Measurements from ENCODE around the gene GLIS1. TPM values are rescaled to one million over a fixed set of nuclear protein-coding genes. Genes with fewer than 3 reads are reported as not detected.

The GLIS1 gene
- total and polyA plus RNA-seq, 5 donors from 2014 or later: not detected

DNA sequence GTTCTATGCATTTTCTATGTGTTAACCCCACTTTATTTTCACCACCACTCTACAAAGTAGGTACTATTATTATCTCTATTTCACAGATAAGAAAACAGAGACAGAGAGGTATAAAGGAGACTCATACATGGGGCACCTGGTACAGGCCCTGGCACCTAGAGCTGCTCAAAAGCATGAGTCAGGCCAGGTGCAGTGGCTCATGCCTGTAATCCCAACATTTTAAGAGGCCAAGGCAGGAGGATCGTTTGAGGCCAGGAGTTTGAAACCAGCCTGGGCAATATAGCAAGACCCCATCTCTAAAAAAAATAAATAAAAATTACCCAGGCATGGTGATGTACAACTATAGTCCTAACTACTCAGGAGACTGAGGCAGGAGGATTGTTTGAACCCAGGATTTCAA, 35.8 kb downstream of the GLIS1 start:
- Histone ChIP-seq H3K27ac (ENCODE audit: insufficient read depth, low read length, poor library complexity, severe bottlenecking) (no peak overlapping the region), H3K36me3 (ENCODE audit: control insufficient read depth, insufficient read depth, low read length) (no peaks in the 10 kb centered on the region), H3K9me3 (ENCODE audit: control insufficient read depth in 2 of 2, low read length in 2 of 2) (no peaks in the 10 kb centered on the region), H3K4me3 (ENCODE audit: low read depth, low read length) (no peak overlapping the region), H3K4me1 (ENCODE audit: control insufficient read depth, insufficient read depth, low read length, poor library complexity, severe bottlenecking) (no peaks in the 10 kb centered on the region), H3K27me3 (ENCODE audit: control insufficient read depth, insufficient read depth, low read length) (no peaks in the 10 kb centered on the region)
- Mint-ChIP-seq H3K4me1 (no peaks in the 10 kb centered on the region), H3K36me3 (no peaks in the 10 kb centered on the region), H3K27ac (no peak overlapping the region), H3K9me3 (peaks cover 0 to 1% (median 0%) of the 10 kb centered on the region in 7 donors), H3K27me3 (peaks cover 14% of the 10 kb centered on the region), H3K4me3 (no peak overlapping the region)
- no peak for ATAC-seq (ENCODE audit: low read depth in 2 of 2)
- DNase-seq: no peak

DNA sequence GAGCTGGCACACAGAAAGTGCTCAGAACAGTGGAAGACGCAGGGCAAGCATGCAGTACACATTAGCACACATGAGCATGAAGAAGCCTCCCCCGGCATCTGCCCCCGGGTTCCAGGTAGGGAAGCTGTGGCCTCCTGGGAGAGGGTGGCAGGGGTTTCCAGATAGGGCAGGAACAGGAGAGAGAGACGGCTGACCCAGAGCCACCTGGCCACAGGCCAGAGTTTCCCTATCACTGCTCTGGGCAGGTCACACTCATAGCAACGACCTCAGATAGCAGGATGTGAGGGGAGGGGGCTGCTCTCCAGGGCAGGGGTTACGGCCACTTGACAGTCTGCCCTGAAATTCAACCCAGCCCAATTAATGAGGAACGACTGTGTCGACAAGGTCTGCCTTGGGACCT, 36.6 kb downstream of the GLIS1 start:
- Mint-ChIP-seq H3K4me3 (no peak overlapping the region), H3K27ac (no peak overlapping the region), H3K9me3 (peaks cover 0 to 1% (median 0%) of the 10 kb centered on the region in 7 donors), H3K36me3 (no peaks in the 10 kb centered on the region), H3K27me3 (peaks cover 14% of the 10 kb centered on the region), H3K4me1 (no peaks in the 10 kb centered on the region)
- H3K4me3 ChIP-seq (ENCODE audit: low read depth, low read length): no peak overlapping the region
- no peaks in the 10 kb centered on the region for H3K27me3 ChIP-seq (ENCODE audit: control insufficient read depth, insufficient read depth, low read length)
- no peaks in the 10 kb centered on the region for H3K9me3 ChIP-seq (ENCODE audit: control insufficient read depth in 2 of 2, low read length in 2 of 2)
- no peak overlapping the region for H3K27ac ChIP-seq (ENCODE audit: insufficient read depth, low read length, poor library complexity, severe bottlenecking)
- no peaks in the 10 kb centered on the region for H3K4me1 ChIP-seq (ENCODE audit: control insufficient read depth, insufficient read depth, low read length, poor library complexity, severe bottlenecking)
- no peak for ATAC-seq (ENCODE audit: low read depth in 2 of 2)
- DNase-seq: no peak
- no peaks in the 10 kb centered on the region for H3K36me3 ChIP-seq (ENCODE audit: control insufficient read depth, insufficient read depth, low read length)

GRCh38 chr1:53700776-53701175, 38.2 kb downstream of the GLIS1 start:
- DNase-seq: no peak

DNA sequence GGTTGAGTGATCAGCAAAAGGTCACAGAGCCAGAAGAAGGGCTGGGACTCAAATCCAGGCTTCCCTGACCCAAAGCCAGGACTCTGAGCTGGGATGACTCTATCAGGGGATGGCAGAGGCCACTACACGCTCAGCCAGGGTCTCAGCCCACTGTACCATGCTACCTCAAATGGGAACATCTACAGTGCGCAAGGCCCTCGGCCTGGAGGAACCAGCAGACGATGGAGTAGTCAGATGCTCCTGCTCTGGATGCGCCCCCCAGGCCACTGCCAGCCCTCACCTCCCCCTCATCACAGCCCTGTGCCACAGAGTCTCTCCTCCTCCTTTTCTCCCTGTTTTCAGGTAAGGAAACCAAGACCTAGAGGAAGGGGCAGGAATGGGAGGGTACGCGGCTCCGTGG, 39.0 kb downstream of the GLIS1 start:
- Mint-ChIP-seq H3K27ac (no peak overlapping the region), H3K4me3 (no peak overlapping the region), H3K27me3 (peaks cover 5% of the 10 kb centered on the region), H3K9me3 (peaks cover 0 to 1% (median 0%) of the 10 kb centered on the region in 7 donors), H3K4me1 (peaks cover 0 to 2% (median 0%) of the 10 kb centered on the region in 4 donors), H3K36me3 (no peaks in the 10 kb centered on the region)
- H3K4me1 ChIP-seq (ENCODE audit: control insufficient read depth, insufficient read depth, low read length, poor library complexity, severe bottlenecking): no peaks in the 10 kb centered on the region
- H3K27me3 ChIP-seq (ENCODE audit: control insufficient read depth, insufficient read depth, low read length): no peaks in the 10 kb centered on the region
- no peak overlapping the region for H3K4me3 ChIP-seq (ENCODE audit: low read depth, low read length)
- ATAC-seq (ENCODE audit: low read depth in 2 of 2): no peak
- H3K27ac ChIP-seq (ENCODE audit: insufficient read depth, low read length, poor library complexity, severe bottlenecking): no peak overlapping the region
- no peak for DNase-seq
- no peaks in the 10 kb centered on the region for H3K9me3 ChIP-seq (ENCODE audit: control insufficient read depth in 2 of 2, low read length in 2 of 2)
- no peaks in the 10 kb centered on the region for H3K36me3 ChIP-seq (ENCODE audit: control insufficient read depth, insufficient read depth, low read length)

More at GRCh38 chr1:53700776-53701175, 38.2 kb downstream of the GLIS1 start:
- Mint-ChIP-seq H3K4me1 (peaks cover 0 to 2% (median 0%) of the 10 kb centered on the region in 4 donors), H3K4me3 (no peak overlapping the region), H3K36me3 (no peaks in the 10 kb centered on the region), H3K27me3 (peaks cover 5% of the 10 kb centered on the region), H3K27ac (no peak overlapping the region), H3K9me3 (peaks cover 0 to 1% (median 0%) of the 10 kb centered on the region in 7 donors)
- H3K4me1 ChIP-seq (ENCODE audit: control insufficient read depth, insufficient read depth, low read length, poor library complexity, severe bottlenecking): no peaks in the 10 kb centered on the region
- no peak for ATAC-seq (ENCODE audit: low read depth in 2 of 2)
- no peaks in the 10 kb centered on the region for H3K9me3 ChIP-seq (ENCODE audit: control insufficient read depth in 2 of 2, low read length in 2 of 2)
- no peak overlapping the region for H3K4me3 ChIP-seq (ENCODE audit: low read depth, low read length)
- no peaks in the 10 kb centered on the region for H3K27me3 ChIP-seq (ENCODE audit: control insufficient read depth, insufficient read depth, low read length)
- H3K36me3 ChIP-seq (ENCODE audit: control insufficient read depth, insufficient read depth, low read length): no peaks in the 10 kb centered on the region
- H3K27ac ChIP-seq (ENCODE audit: insufficient read depth, low read length, poor library complexity, severe bottlenecking): no peak overlapping the region

- Histone ChIP-seq H3K36me3 (ENCODE audit: control insufficient read depth, insufficient read depth, low read length) (no peaks in the 10 kb centered on the region), H3K27me3 (ENCODE audit: control insufficient read depth, insufficient read depth, low read length) (no peaks in the 10 kb centered on the region), H3K4me1 (ENCODE audit: control insufficient read depth, insufficient read depth, low read length, poor library complexity, severe bottlenecking) (no peaks in the 10 kb centered on the region), H3K27ac (ENCODE audit: insufficient read depth, low read length, poor library complexity, severe bottlenecking) (no peak overlapping the region), H3K4me3 (ENCODE audit: low read depth, low read length) (no peak overlapping the region), H3K9me3 (ENCODE audit: control insufficient read depth in 2 of 2, low read length in 2 of 2) (no peaks in the 10 kb centered on the region)
- Mint-ChIP-seq H3K27ac (no peak overlapping the region), H3K36me3 (no peaks in the 10 kb centered on the region), H3K4me1 (peaks cover 0 to 2% (median 0%) of the 10 kb centered on the region in 4 donors), H3K4me3 (no peak overlapping the region), H3K27me3 (peaks cover 5% of the 10 kb centered on the region), H3K9me3 (peaks cover 0 to 1% (median 0%) of the 10 kb centered on the region in 7 donors)
- no peak for DNase-seq
- ATAC-seq (ENCODE audit: low read depth in 2 of 2): no peak
These were observed 40.5 kb downstream of the GLIS1 start for GRCh38 chr1:53698384-53698980.

- Histone ChIP-seq H3K36me3 (ENCODE audit: control insufficient read depth, insufficient read depth, low read length) (no peaks in the 10 kb centered on the region), H3K9me3 (ENCODE audit: control insufficient read depth in 2 of 2, low read length in 2 of 2) (no peaks in the 10 kb centered on the region), H3K27me3 (ENCODE audit: control insufficient read depth, insufficient read depth, low read length) (no peaks in the 10 kb centered on the region), H3K4me1 (ENCODE audit: control insufficient read depth, insufficient read depth, low read length, poor library complexity, severe bottlenecking) (no peaks in the 10 kb centered on the region), H3K27ac (ENCODE audit: insufficient read depth, low read length, poor library complexity, severe bottlenecking) (no peak overlapping the region), H3K4me3 (ENCODE audit: low read depth, low read length) (no peak overlapping the region)
- Mint-ChIP-seq H3K4me1 (peaks cover 0 to 2% (median 0%) of the 10 kb centered on the region in 4 donors), H3K27ac (no peak overlapping the region), H3K4me3 (no peak overlapping the region), H3K36me3 (no peaks in the 10 kb centered on the region), H3K9me3 (no peaks in the 10 kb centered on the region), H3K27me3 (peaks cover 5% of the 10 kb centered on the region)
- ATAC-seq (ENCODE audit: low read depth in 2 of 2) (no peak), DNase-seq (no peak)
These were observed 41.1 kb downstream of the GLIS1 start for GRCh38 chr1:53697721-53698383.

- H3K27me3 ChIP-seq (ENCODE audit: control insufficient read depth, insufficient read depth, low read length): no peaks in the 10 kb centered on the region
- Mint-ChIP-seq H3K4me1 (peaks cover 0 to 2% (median 0%) of the 10 kb centered on the region in 4 donors), H3K27ac (no peak overlapping the region), H3K4me3 (no peak overlapping the region), H3K27me3 (peaks cover 5% of the 10 kb centered on the region), H3K36me3 (no peaks in the 10 kb centered on the region), H3K9me3 (no peaks in the 10 kb centered on the region)
- DNase-seq (no peak), ATAC-seq (ENCODE audit: low read depth in 2 of 2) (no peak)
- no peaks in the 10 kb centered on the region for H3K9me3 ChIP-seq (ENCODE audit: control insufficient read depth in 2 of 2, low read length in 2 of 2)
- no peak overlapping the region for H3K27ac ChIP-seq (ENCODE audit: insufficient read depth, low read length, poor library complexity, severe bottlenecking)
- no peak overlapping the region for H3K4me3 ChIP-seq (ENCODE audit: low read depth, low read length)
- no peaks in the 10 kb centered on the region for H3K4me1 ChIP-seq (ENCODE audit: control insufficient read depth, insufficient read depth, low read length, poor library complexity, severe bottlenecking)
- no peaks in the 10 kb centered on the region for H3K36me3 ChIP-seq (ENCODE audit: control insufficient read depth, insufficient read depth, low read length)
These were observed 42.0 kb downstream of the GLIS1 start for GRCh38 chr1:53696990-53697389.

DNA sequence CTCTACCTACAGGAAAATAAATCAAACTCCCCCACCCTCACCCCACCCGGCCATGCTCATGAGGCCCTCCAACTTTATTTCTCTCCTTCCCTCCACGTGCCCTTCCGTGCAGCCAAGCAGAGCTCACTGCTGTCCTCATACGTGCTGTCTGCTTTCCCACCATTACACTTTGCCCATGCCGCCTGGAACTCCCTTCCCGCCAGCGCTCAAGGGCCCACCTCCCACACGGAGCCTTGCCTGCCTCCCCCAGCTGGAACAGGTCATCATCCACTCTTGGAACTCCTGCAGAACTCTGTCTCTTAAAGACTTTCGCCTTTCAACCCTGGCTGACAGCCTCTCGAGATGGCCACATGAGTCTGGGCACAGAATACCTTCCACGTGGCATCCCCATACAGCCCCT, 42.4 kb downstream of the GLIS1 start:
- H3K4me1 Mint-ChIP-seq: peaks cover 0 to 2% (median 0%) of the 10 kb centered on the region in 4 donors
- no peaks in the 10 kb centered on the region for H3K9me3 Mint-ChIP-seq
- peaks cover 5% of the 10 kb centered on the region for H3K27me3 Mint-ChIP-seq
- no peaks in the 10 kb centered on the region for H3K4me1 ChIP-seq (ENCODE audit: control insufficient read depth, insufficient read depth, low read length, poor library complexity, severe bottlenecking)
- no peak overlapping the region for H3K4me3 Mint-ChIP-seq
- no peaks in the 10 kb centered on the region for H3K36me3 ChIP-seq (ENCODE audit: control insufficient read depth, insufficient read depth, low read length)
- H3K36me3 Mint-ChIP-seq: no peaks in the 10 kb centered on the region
- ATAC-seq (ENCODE audit: low read depth in 2 of 2): no peak
- H3K4me3 ChIP-seq (ENCODE audit: low read depth, low read length): no peak overlapping the region
- H3K27me3 ChIP-seq (ENCODE audit: control insufficient read depth, insufficient read depth, low read length): no peaks in the 10 kb centered on the region
- no peaks in the 10 kb centered on the region for H3K9me3 ChIP-seq (ENCODE audit: control insufficient read depth in 2 of 2, low read length in 2 of 2)
- no peak for DNase-seq
- no peak overlapping the region for H3K27ac Mint-ChIP-seq
- H3K27ac ChIP-seq (ENCODE audit: insufficient read depth, low read length, poor library complexity, severe bottlenecking): no peak overlapping the region
